Measurements from ENCODE around the gene IMPG2. TPM values are rescaled to one million over a fixed set of nuclear protein-coding genes. Genes with fewer than 3 reads are reported as not detected.

The IMPG2 gene
- total and polyA plus RNA-seq, 4 donors, result 0.01 to 0.37 (median 0.25) TPM; not detected in 1

DNA sequence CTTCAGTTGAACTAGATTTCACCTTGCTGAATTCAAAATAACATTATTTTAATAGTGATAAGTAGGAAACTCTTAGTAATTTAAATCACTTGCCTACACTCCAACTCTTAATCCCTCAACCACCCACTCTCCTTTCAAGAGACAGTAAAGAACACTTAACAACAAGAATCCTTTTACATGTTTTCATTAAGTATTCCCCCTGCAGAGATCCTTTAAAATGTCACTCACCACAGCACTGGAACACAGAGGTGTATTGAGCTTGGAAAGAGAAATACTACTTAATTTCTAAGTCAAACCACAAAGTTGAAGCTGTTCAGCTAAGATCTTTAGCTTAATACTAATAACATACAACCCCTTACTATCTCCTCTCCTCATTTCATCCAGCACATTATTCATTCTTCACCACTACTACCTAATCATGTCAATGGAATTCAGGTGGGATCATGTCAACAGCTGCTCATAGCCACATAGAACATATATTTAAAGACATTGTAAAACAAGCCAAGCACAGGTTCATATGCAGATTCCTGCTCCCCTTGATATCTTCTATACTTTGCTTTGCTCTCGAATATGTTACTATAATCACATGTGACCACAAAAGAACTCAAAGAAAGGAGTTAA is 40.5 kb downstream of the IMPG2 start:
- Histone ChIP-seq H3K4me1 (ENCODE audit: control insufficient read depth in 4 of 4, insufficient read depth in 4 of 4, low read length in 3 of 4) (no peaks in the 10 kb centered on the region), H3K27me3 (ENCODE audit: control insufficient read depth in 4 of 4, insufficient read depth in 4 of 4, low read length in 3 of 4) (no peaks in the 10 kb centered on the region), H3K36me3 (ENCODE audit: control insufficient read depth in 4 of 4, insufficient read depth in 3 of 4, low read depth in 1 of 4, low read length in 3 of 4) (no peaks in the 10 kb centered on the region), H3K4me3 (ENCODE audit: low read depth in 1 of 3, low read length in 3 of 3) (no peak overlapping the region), H3K27ac (ENCODE audit: low read depth in 1 of 2, low read length in 2 of 2) (no peak overlapping the region), H3K9ac (ENCODE audit: low read depth in 1 of 2, low read length in 2 of 2) (no peak overlapping the region), H3K9me3 (ENCODE audit: control insufficient read depth in 4 of 4, low read length in 3 of 4) (no peaks in the 10 kb centered on the region)
- DNase-seq (ENCODE audit: low spot score), result no peak
- 88% methylated on average over 1 of the region's 1 CpG for WGBS
- TF ChIP-seq FOXA1 (IDR thresholded peaks at IDR 0.05) (no peak), GABPA (IDR thresholded peaks at IDR 0.05 in 1 of 2, conservative IDR thresholded peaks at IDR 0.05 in 1 of 2) (no peak)

DNA sequence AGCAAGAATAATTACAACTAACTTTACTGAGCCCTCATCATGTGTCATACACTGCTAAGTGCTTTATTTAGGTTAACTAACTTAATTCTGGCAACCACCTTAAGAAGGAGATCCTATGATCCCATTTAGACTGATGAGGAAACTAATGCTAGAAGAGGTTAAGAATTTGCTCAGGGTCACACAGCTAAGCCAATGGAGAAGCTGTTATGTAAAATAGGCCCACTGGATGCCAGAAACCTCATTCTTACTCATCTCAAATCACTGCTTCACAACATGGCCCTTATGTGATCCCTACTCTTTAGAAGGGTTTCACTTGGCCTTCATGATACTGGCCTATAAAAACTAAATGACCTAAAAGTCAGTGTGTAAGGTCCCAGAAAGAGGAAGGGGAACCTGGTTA is 41.2 kb downstream of the IMPG2 start:
- no peaks in the 10 kb centered on the region for H3K27me3 ChIP-seq (ENCODE audit: control insufficient read depth in 4 of 4, insufficient read depth in 4 of 4, low read length in 3 of 4)
- TF ChIP-seq MAX (IDR thresholded peaks at IDR 0.05) (no peak), FOXA1 (IDR thresholded peaks at IDR 0.05) (no peak), NR2F2 (IDR thresholded peaks at IDR 0.05) (no peak), HNF4A (conservative IDR thresholded peaks at IDR 0.05) (no peak), FOXA2 (IDR thresholded peaks at IDR 0.05) (no peak), JUND (IDR thresholded peaks at IDR 0.05) (no peak), TAF1 (conservative IDR thresholded peaks at IDR 0.05) (no peak), RXRA (IDR thresholded peaks at IDR 0.05) (no peak), EGR1 (IDR thresholded peaks at IDR 0.05; ENCODE audit: low read depth in 2 of 2) (no peak), YY1 (IDR thresholded peaks at IDR 0.05) (no peak)
- TF ChIP-seq, protein P1, sequence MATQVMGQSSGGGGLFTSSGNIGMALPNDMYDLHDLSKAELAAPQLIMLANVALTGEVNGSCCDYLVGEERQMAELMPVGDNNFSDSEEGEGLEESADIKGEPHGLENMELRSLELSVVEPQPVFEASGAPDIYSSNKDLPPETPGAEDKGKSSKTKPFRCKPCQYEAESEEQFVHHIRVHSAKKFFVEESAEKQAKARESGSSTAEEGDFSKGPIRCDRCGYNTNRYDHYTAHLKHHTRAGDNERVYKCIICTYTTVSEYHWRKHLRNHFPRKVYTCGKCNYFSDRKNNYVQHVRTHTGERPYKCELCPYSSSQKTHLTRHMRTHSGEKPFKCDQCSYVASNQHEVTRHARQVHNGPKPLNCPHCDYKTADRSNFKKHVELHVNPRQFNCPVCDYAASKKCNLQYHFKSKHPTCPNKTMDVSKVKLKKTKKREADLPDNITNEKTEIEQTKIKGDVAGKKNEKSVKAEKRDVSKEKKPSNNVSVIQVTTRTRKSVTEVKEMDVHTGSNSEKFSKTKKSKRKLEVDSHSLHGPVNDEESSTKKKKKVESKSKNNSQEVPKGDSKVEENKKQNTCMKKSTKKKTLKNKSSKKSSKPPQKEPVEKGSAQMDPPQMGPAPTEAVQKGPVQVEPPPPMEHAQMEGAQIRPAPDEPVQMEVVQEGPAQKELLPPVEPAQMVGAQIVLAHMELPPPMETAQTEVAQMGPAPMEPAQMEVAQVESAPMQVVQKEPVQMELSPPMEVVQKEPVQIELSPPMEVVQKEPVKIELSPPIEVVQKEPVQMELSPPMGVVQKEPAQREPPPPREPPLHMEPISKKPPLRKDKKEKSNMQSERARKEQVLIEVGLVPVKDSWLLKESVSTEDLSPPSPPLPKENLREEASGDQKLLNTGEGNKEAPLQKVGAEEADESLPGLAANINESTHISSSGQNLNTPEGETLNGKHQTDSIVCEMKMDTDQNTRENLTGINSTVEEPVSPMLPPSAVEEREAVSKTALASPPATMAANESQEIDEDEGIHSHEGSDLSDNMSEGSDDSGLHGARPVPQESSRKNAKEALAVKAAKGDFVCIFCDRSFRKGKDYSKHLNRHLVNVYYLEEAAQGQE (IDR thresholded peaks at IDR 0.05), result no peak
- TF ChIP-seq, protein P2, sequence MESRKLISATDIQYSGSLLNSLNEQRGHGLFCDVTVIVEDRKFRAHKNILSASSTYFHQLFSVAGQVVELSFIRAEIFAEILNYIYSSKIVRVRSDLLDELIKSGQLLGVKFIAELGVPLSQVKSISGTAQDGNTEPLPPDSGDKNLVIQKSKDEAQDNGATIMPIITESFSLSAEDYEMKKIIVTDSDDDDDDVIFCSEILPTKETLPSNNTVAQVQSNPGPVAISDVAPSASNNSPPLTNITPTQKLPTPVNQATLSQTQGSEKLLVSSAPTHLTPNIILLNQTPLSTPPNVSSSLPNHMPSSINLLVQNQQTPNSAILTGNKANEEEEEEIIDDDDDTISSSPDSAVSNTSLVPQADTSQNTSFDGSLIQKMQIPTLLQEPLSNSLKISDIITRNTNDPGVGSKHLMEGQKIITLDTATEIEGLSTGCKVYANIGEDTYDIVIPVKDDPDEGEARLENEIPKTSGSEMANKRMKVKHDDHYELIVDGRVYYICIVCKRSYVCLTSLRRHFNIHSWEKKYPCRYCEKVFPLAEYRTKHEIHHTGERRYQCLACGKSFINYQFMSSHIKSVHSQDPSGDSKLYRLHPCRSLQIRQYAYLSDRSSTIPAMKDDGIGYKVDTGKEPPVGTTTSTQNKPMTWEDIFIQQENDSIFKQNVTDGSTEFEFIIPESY (IDR thresholded peaks at IDR 0.05), result no peak
- TF ChIP-seq, protein P3, sequence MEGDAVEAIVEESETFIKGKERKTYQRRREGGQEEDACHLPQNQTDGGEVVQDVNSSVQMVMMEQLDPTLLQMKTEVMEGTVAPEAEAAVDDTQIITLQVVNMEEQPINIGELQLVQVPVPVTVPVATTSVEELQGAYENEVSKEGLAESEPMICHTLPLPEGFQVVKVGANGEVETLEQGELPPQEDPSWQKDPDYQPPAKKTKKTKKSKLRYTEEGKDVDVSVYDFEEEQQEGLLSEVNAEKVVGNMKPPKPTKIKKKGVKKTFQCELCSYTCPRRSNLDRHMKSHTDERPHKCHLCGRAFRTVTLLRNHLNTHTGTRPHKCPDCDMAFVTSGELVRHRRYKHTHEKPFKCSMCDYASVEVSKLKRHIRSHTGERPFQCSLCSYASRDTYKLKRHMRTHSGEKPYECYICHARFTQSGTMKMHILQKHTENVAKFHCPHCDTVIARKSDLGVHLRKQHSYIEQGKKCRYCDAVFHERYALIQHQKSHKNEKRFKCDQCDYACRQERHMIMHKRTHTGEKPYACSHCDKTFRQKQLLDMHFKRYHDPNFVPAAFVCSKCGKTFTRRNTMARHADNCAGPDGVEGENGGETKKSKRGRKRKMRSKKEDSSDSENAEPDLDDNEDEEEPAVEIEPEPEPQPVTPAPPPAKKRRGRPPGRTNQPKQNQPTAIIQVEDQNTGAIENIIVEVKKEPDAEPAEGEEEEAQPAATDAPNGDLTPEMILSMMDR (IDR thresholded peaks at IDR 0.05; ENCODE audit: low read depth, low read length, missing input control), result no peak
- TF ChIP-seq, protein P4, sequence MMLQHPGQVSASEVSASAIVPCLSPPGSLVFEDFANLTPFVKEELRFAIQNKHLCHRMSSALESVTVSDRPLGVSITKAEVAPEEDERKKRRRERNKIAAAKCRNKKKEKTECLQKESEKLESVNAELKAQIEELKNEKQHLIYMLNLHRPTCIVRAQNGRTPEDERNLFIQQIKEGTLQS (IDR thresholded peaks at IDR 0.05), result no peak

More for the DNA sequence above, 41.2 kb downstream of the IMPG2 start:
- Histone ChIP-seq H3K36me3 (ENCODE audit: control insufficient read depth in 4 of 4, insufficient read depth in 3 of 4, low read depth in 1 of 4, low read length in 3 of 4) (no peaks in the 10 kb centered on the region), H3K9ac (ENCODE audit: low read depth in 1 of 2, low read length in 2 of 2) (no peak overlapping the region), H3K27ac (ENCODE audit: low read depth in 1 of 2, low read length in 2 of 2) (no peak overlapping the region), H3K4me1 (ENCODE audit: control insufficient read depth in 4 of 4, insufficient read depth in 4 of 4, low read length in 3 of 4) (no peaks in the 10 kb centered on the region), H3K9me3 (ENCODE audit: control insufficient read depth in 4 of 4, low read length in 3 of 4) (no peaks in the 10 kb centered on the region), H3K4me3 (ENCODE audit: low read depth in 1 of 3, low read length in 3 of 3) (no peak overlapping the region)
- DNase-seq (ENCODE audit: low spot score), result no peak

All from liver (tissue), 9 donors.